Upper lobe of right lung (tissue), 1 donor: Measurements from ENCODE around the gene TUBB. TPM values are rescaled to one million over a fixed set of nuclear protein-coding genes. Genes with fewer than 3 reads are reported as not detected.

ENCODE experiments used
- ATAC-seq: fragments of 200-7000 bp; cut with Tn5 transposase; one replicate; pipeline ENCODE4 v1.9.1; 2020; ENCODE audit warnings: mild to moderate bottlenecking, moderate library complexity
- DNase-seq: peaks from one replicate; pipeline ENCODE4 v3.0.0-alpha.2; 2020
- H3K27ac ChIP-seq: fragments of 200-600 bp; one replicate; pipeline ENCODE4 v1.8.0; 2022
- H3K27me3 ChIP-seq: fragments of 200-600 bp; one replicate; pipeline ENCODE4 v1.8.0; 2022; ENCODE audit warnings: mild to moderate bottlenecking
- H3K36me3 ChIP-seq: fragments of 200-600 bp; one replicate; pipeline ENCODE4 v1.8.0; 2022
- H3K4me1 ChIP-seq: fragments of 200-600 bp; one replicate; pipeline ENCODE4 v1.8.0; 2022
- H3K4me3 ChIP-seq: fragments of 200-600 bp; one replicate; pipeline ENCODE4 v1.8.0; 2022; ENCODE audit warnings: mild to moderate bottlenecking
- H3K9me3 ChIP-seq: fragments of 200-600 bp; one replicate; pipeline ENCODE4 v1.8.0; 2022
- intact Hi-C: fragments of 100-400 bp; cut with DNase I; formaldehyde crosslinking; loops from one replicate; pipeline ENCODE4 v1.11.0; 2022
- long read RNA-seq: library from polyadenylated mRNA; unstranded; transcript quantifications from one replicate; pipeline ENCODE4 v2.0.0, GENCODE V29; 2021
- total RNA-seq: library from RNA; stranded (reverse); fragmentation: NEBNext Ultra II Directional; extraction: Animal tissue kit (Norgen Biotek cat#: 25700); gene quantifications from one replicate; pipeline ENCODE4 v1.2.1, GENCODE V29; 2021
- TF ChIP-seq, protein P1 (sequence below): fragments of 200-600 bp; IDR thresholded peaks from one replicate; pipeline ENCODE4 v1.8.0; 2022; ENCODE audit warnings: antibody characterized with exemption
- donor health status: DM: no; HTN: yes; CAD: no; lungs with severe emphysema.

TUBB gene
- total RNA-seq, result 243 TPM
- long read RNA-seq, transcript TUBB-205 (4 exons, 2,670 nt), result major isoform, 633 of 716 reads
- long read RNA-seq, partial matches to known transcripts, result 77 of 716 reads
- long read RNA-seq, other reads (novel, unspliced or antisense), result 5 of 716 reads

DNA sequence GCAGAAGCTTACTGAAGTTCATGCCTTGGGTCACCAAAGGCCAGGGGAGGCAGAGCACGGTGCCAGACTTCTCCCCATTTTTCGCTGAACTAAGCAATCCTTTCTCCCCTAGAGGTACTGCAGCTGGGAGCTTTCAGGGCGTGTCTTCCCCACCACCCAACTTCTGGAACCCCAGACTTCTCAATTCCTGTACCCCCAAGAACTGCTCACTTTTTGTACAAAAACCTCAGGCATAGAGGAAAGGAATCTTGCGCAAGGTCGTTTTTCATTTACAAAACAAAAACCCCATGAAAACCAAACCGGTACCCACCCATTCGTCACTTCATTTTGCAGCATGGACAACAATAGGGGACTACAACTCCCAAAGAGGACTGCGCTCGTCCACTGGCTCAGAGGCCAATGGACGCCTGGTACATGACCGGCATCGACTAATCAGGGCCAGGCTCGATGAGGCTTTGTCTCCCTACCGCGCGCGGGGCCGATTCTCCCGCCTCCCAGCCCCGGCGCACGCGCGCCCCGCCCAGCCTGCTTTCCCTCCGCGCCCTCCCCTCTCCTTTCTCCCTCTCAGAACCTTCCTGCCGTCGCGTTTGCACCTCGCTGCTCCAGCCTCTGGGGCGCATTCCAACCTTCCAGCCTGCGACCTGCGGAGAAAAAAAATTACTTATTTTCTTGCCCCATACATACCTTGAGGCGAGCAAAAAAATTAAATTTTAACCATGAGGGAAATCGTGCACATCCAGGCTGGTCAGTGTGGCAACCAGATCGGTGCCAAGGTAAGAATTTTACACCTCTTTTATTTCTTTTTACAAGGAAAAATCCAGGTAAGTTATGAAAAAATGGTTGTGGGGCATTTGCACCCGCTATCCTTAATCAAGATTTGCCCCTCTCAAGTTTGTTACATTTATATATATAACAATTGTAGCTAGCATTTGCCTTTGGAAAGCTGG, at the start of gene TUBB:
TSS of gene TUBB (plus strand) at position 562 of the 947 bp plus-strand sequence. CDS start at position 717, 155 bp downstream.
- peak; percentile 82 for ATAC-seq

DNA sequence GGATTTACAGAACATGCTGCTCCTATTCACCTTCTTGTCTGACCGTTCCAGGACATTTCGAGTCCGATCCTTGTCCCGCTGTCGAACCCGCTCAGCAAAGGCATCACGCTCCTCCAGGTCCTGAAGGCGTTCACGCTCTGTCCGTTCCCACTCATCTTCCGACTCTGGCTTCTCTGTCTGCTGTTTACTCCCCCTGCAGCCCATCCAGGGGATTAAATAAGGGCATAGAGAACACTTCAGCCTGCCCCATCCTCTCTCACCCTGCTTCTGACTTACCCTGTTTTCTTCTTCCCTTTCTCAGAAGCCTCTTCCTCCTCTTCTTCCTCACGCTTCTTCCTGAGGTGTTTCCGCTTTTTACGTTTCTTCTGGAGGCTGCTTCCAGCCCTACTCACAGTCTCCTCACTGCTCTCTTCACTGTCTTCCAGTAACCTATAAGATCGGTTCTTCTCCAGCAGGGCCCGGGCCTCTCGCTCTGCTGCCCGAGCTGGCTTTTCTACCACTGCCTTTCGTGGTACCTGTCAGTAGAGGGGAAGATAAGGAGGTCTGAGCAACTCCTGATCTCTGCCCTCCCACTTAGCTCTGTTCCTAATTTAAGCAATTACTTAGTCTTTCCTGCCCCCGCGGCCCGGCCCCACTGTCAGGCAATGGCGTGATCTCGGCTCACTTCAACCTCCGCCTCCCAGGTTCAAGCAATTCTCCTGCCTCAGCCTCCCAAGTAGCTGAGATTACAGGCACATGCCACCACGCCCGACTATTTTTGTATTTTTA, 49.2 kb upstream of the TUBB start:
- Histone ChIP-seq H3K27me3 (no peaks in the 10 kb centered on the region), H3K36me3 (peaks cover 53% of the 10 kb centered on the region), H3K4me3 (no peak overlapping the region), H3K27ac (no peak overlapping the region), H3K9me3 (no peaks in the 10 kb centered on the region), H3K4me1 (peaks cover 16% of the 10 kb centered on the region)
- TF ChIP-seq, protein P1, sequence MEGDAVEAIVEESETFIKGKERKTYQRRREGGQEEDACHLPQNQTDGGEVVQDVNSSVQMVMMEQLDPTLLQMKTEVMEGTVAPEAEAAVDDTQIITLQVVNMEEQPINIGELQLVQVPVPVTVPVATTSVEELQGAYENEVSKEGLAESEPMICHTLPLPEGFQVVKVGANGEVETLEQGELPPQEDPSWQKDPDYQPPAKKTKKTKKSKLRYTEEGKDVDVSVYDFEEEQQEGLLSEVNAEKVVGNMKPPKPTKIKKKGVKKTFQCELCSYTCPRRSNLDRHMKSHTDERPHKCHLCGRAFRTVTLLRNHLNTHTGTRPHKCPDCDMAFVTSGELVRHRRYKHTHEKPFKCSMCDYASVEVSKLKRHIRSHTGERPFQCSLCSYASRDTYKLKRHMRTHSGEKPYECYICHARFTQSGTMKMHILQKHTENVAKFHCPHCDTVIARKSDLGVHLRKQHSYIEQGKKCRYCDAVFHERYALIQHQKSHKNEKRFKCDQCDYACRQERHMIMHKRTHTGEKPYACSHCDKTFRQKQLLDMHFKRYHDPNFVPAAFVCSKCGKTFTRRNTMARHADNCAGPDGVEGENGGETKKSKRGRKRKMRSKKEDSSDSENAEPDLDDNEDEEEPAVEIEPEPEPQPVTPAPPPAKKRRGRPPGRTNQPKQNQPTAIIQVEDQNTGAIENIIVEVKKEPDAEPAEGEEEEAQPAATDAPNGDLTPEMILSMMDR, result peak; percentile 9
- no peak for DNase-seq
- intact Hi-C loops, result no loop called here
- no peak for ATAC-seq

More for the DNA sequence above, at the start of gene TUBB:
- Histone ChIP-seq H3K4me1 (peaks cover 42% of the 10 kb centered on the region), H3K9me3 (no peaks in the 10 kb centered on the region), H3K27ac (peak within 1 kb of the TSS; percentile 93), H3K36me3 (peaks cover 28% of the 10 kb centered on the region), H3K27me3 (no peaks in the 10 kb centered on the region), H3K4me3 (peak within 1 kb of the TSS; percentile 75)
- TF ChIP-seq, protein P1, result no peak
- peak; percentile 98 for DNase-seq
- intact Hi-C loops, result no loop called here

DNA sequence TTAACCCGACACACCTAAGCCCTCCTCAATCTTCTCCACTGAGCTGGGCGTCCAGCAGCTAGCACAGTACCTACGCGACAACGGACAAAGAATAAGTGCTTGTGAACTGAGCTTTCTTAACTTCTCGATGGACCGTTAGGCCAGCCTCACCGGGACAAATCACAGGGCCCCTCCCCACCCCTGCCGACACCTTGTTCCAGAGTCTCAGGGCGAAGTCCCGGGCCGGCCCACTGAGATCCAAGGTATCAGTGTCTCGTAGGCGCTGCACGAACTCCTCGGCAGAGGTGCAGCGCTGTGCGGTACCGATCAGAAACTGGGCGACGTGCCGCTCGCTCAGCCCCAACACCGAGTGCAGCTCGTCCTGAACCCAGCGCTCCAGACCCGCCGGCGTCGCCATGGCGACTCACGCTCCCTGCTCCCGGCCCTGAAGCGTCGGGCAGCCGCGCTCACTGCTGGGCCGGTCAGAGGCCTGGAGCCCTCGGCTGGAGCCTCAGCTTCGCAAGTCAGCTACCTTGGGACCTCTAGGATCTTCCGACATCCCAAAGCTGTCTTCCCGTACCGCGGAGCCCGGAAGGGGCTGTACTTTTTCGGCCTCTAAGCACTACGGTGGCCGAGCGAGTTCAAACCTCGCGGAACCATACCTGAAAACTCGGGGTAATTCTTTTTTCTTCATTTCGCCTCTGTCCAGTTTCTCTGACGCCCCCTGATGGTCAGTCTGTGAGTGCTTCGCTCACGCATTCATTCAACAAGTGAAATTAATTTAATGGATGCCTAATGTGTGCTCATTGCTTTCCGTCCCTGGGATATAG, 47.5 kb upstream of the TUBB start, which contains the start of gene DHX16:
TSS of gene DHX16 (minus strand) at position 562 of the 809 bp plus-strand sequence. CDS start at position 397, 165 bp downstream.
- no peaks in the 10 kb centered on the region for H3K27me3 ChIP-seq
- H3K36me3 ChIP-seq, result peaks cover 53% of the 10 kb centered on the region
- intact Hi-C loops, result no loop called here
- peak within 1 kb of the TSS; percentile 68 for H3K27ac ChIP-seq
- ATAC-seq (peak; percentile 97), DNase-seq (peak; percentile 96)
- TF ChIP-seq, protein P1, result peak; percentile 89
- H3K9me3 ChIP-seq, result no peaks in the 10 kb centered on the region
- H3K4me3 ChIP-seq, result peak within 1 kb of the TSS; percentile 95
- peaks cover 16% of the 10 kb centered on the region for H3K4me1 ChIP-seq

DNA sequence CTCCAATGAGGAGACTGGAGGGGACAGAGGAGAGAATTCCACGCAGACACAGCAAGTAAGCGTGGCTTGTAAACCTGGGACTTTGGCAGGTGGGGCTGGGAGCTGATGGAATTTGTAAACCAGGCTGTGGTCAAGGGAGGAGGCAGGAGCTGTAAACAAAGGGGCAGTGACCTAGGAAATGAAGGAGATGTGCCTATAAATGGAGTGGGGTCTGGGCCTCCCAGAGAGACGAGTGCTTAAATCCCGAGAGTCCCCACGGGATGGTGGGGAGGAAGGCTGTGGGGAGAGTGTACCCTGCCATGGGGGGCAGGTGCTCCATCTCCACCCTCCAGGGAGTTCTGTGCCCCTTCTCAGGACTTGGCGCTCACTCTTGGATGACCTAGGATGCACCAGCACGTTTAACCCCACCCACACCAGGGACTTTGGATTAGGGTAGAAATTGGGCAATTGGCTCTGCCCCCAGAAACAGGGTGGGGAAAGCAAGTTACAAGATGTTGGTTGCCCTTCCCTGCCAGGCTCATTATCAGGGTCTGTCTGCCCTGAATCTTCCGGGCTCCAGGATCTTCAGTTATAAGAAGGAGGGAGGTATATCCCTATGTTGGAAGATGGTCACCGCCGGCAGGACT, 43.4 kb upstream of the TUBB start:
- peaks cover 47% of the 10 kb centered on the region for H3K36me3 ChIP-seq
- H3K9me3 ChIP-seq, result no peaks in the 10 kb centered on the region
- no peaks in the 10 kb centered on the region for H3K27me3 ChIP-seq
- TF ChIP-seq, protein P1, result no peak
- ATAC-seq (no peak), DNase-seq (no peak)
- no peak overlapping the region for H3K4me3 ChIP-seq
- H3K27ac ChIP-seq, result no peak overlapping the region
- intact Hi-C loops, result no loop called here
- peaks cover 38% of the 10 kb centered on the region for H3K4me1 ChIP-seq
